Ishikawa (cell line): ENCODE measurements around the gene KIF6.

Source experiments
- CEBPB ChIP-seq: IDR thresholded peaks from 2 replicates; pipeline ENCODE4 v1.6.1; 2012
- CREB1 ChIP-seq: IDR thresholded peaks from 2 replicates; pipeline ENCODE4 v1.6.1; 2012; ENCODE audit warnings: low read depth
- EGR1 ChIP-seq: IDR thresholded peaks from 2 replicates; pipeline ENCODE4 v1.6.1; 2012
- EP300 ChIP-seq: IDR thresholded peaks from 2 replicates; pipeline ENCODE4 v1.6.1; 2012; ENCODE audit warnings: borderline replicate concordance
- FOXM1 ChIP-seq: IDR thresholded peaks from 2 replicates; pipeline ENCODE4 v1.6.1; 2012; ENCODE audit warnings: low read depth, borderline replicate concordance
- NFIC ChIP-seq: IDR thresholded peaks from 2 replicates; pipeline ENCODE4 v1.6.1; 2012
- RAD21 ChIP-seq: IDR thresholded peaks from 2 replicates; pipeline ENCODE4 v1.6.1; 2012; ENCODE audit warnings: low read depth
- TAF1 ChIP-seq: IDR thresholded peaks from 2 replicates; pipeline ENCODE4 v1.6.1; 2012; ENCODE audit warnings: low read depth, mild to moderate bottlenecking
- TCF12 ChIP-seq: IDR thresholded peaks from 2 replicates; pipeline ENCODE4 v1.6.1; 2012; ENCODE audit warnings: low read depth
- TEAD4 ChIP-seq: IDR thresholded peaks from 2 replicates; pipeline ENCODE4 v1.6.1; 2012
- YY1 ChIP-seq: IDR thresholded peaks from 2 replicates; pipeline ENCODE4 v1.6.1; 2012; ENCODE audit warnings: low read depth
- ZBTB7A ChIP-seq: IDR thresholded peaks from 2 replicates; pipeline ENCODE4 v1.6.1; 2012; ENCODE audit warnings: low read depth
- TF ChIP-seq, protein P1 (sequence below): IDR thresholded peaks from 2 replicates; pipeline ENCODE4 v1.6.1; 2012
- TF ChIP-seq, protein P2 (sequence below): IDR thresholded peaks from 2 replicates; pipeline ENCODE4 v1.6.1; 2012
- TF ChIP-seq, protein P3 (sequence below): IDR thresholded peaks from 2 replicates; pipeline ENCODE4 v1.6.1; 2012; ENCODE audit warnings: low read depth, mild to moderate bottlenecking

KIF6 gene

DNA sequence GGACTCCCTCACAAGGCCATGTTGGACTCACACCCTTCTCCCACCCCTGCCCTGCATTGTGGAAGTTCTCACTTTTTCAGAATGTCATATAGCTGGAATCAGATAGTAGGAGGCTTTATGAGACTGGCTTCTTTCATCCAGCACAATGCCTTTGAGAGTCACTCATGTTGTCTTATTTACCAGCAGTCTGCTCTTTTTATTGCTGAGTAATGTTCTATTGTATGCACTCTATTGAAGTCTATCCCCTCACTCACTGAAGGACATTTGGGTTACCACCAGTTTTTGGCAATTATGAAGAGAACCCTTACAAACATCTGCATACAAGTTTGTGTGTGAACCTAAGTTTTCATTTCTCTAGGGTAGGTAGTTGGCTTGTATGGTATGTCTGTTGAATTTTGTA lies 321.9 kb downstream of the KIF6 start:
- TF ChIP-seq EGR1 (no peak), ZBTB7A (no peak), TEAD4 (no peak), EP300 (no peak), RAD21 (no peak), TCF12 (no peak), TAF1 (no peak), NFIC (no peak), YY1 (no peak), CREB1 (no peak), CEBPB (no peak), FOXM1 (no peak)
- TF ChIP-seq, protein P1, sequence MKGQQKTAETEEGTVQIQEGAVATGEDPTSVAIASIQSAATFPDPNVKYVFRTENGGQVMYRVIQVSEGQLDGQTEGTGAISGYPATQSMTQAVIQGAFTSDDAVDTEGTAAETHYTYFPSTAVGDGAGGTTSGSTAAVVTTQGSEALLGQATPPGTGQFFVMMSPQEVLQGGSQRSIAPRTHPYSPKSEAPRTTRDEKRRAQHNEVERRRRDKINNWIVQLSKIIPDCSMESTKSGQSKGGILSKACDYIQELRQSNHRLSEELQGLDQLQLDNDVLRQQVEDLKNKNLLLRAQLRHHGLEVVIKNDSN = no peak
- TF ChIP-seq, protein P2, sequence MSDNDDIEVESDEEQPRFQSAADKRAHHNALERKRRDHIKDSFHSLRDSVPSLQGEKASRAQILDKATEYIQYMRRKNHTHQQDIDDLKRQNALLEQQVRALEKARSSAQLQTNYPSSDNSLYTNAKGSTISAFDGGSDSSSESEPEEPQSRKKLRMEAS = no peak
- TF ChIP-seq, protein P3, sequence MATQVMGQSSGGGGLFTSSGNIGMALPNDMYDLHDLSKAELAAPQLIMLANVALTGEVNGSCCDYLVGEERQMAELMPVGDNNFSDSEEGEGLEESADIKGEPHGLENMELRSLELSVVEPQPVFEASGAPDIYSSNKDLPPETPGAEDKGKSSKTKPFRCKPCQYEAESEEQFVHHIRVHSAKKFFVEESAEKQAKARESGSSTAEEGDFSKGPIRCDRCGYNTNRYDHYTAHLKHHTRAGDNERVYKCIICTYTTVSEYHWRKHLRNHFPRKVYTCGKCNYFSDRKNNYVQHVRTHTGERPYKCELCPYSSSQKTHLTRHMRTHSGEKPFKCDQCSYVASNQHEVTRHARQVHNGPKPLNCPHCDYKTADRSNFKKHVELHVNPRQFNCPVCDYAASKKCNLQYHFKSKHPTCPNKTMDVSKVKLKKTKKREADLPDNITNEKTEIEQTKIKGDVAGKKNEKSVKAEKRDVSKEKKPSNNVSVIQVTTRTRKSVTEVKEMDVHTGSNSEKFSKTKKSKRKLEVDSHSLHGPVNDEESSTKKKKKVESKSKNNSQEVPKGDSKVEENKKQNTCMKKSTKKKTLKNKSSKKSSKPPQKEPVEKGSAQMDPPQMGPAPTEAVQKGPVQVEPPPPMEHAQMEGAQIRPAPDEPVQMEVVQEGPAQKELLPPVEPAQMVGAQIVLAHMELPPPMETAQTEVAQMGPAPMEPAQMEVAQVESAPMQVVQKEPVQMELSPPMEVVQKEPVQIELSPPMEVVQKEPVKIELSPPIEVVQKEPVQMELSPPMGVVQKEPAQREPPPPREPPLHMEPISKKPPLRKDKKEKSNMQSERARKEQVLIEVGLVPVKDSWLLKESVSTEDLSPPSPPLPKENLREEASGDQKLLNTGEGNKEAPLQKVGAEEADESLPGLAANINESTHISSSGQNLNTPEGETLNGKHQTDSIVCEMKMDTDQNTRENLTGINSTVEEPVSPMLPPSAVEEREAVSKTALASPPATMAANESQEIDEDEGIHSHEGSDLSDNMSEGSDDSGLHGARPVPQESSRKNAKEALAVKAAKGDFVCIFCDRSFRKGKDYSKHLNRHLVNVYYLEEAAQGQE = no peak

DNA sequence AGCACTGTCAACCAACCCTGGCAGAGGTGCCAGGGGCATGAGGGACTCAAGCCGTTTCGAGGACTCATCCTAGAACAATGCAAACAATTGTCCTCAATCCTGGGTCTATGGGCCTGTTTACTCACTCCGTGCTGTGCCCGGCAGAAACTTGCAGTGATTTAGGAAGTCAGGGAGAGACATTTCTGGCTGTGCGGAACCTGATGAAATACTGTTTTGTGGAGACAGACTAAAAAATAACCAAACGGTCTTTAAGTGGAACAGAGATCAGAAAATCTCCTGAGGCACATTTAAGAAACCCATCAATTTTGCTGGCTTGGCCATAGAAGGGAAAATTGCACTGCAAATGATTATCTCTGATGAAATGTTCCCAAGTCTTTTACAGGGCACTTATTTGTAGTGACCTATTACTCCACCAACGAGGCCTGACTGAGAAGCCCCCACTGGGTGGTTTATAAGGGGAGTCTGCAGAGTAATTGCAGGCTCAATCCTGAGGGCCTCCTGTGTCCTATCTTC lies 322.9 kb downstream of the KIF6 start:
- TF ChIP-seq ZBTB7A (no peak), CREB1 (no peak), TEAD4 (no peak), NFIC (no peak)
- TF ChIP-seq, protein P3 = no peak

DNA sequence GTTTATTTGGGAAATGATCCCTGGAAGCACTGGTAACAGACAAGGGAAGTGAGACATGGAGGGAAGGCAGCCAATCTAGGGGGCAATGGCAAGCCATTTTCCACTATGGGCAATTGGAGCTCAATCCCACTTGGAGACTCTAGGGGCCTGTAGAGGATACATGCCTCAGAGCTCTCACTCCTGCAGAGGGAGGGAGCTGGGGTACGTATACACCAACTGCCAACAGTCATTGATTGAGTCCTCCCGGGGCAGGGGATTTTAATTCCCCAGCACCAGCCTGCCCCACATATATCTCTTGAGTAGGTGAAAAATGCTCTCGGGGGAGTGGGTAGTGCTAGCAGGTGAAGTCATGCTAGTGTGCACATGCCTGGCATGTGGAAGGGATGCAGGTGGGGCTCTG lies 323.8 kb downstream of the KIF6 start:
- TF ChIP-seq EP300 = no peak
- no peak for TF ChIP-seq TCF12
- no peak for TF ChIP-seq CREB1
- no peak for TF ChIP-seq NFIC
- no peak for TF ChIP-seq FOXM1
- TF ChIP-seq, protein P2 = no peak
- TF ChIP-seq RAD21 = no peak
- TF ChIP-seq, protein P3 = no peak
- TF ChIP-seq TAF1 = no peak
- TF ChIP-seq TEAD4 = no peak
- no peak for TF ChIP-seq YY1
- no peak for TF ChIP-seq EGR1
- no peak for TF ChIP-seq ZBTB7A
- TF ChIP-seq, protein P1 = no peak

DNA sequence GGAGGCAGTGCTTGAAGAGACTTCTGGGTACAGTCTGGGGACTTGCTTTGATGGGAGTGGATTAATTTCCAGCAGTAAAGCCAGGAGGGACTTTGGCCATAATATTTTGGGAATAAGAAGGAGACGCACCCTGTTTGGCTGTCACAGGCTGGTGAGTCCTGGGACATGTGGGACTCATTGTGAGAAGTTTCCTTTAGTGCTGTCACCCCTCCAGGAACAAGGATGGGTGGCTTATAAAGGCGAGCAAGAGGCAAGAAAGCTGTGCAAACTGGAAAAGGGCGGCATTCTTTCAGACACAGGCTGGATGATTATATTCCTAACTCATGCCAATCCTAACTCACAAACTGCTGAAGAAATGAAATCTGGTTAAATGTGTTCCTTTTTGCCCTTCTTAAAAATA lies 325.2 kb downstream of the KIF6 start:
- TF ChIP-seq TEAD4 (no peak), RAD21 (no peak), FOXM1 (no peak), TCF12 (no peak), EGR1 (no peak), EP300 (no peak), CREB1 (no peak), TAF1 (no peak)
- TF ChIP-seq, protein P3 = no peak
- TF ChIP-seq, protein P1 = no peak
- TF ChIP-seq, protein P2 = no peak
